ENCODE results near the gene FAM219A.

DNA sequence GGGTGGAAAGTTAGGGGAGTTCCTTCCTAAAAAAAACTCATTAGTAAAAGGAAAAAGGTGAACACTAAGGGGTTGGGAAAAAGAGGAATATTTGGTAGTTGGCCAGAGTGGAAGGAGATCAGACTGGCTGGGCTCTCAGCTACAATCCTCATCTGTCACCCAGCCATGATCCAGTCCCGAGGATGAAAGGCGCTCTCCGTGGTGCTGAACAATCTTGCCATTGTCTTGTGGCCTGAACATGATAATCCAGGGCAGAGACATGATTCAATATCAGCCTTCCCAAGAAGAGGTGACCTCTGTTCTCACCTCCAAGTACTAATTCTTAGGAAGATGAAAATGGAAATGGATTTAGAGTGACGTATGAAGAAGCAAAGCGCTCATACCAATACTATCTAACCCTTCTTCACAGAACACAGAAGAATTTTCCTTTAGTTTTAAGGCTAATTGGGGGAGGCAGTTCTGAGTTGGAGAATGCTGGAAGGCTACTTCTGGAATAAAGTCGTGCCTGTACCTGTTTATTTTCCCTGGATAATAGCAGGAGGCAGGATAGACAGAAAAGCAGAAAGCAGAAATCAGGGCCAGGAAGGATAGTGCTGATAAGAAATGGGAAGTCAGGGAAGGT is 45.0 kb downstream of the FAM219A start:
- TF ChIP-seq POLR2A (IDR thresholded peaks at IDR 0.05), result no peak
- TF ChIP-seq, protein P1, sequence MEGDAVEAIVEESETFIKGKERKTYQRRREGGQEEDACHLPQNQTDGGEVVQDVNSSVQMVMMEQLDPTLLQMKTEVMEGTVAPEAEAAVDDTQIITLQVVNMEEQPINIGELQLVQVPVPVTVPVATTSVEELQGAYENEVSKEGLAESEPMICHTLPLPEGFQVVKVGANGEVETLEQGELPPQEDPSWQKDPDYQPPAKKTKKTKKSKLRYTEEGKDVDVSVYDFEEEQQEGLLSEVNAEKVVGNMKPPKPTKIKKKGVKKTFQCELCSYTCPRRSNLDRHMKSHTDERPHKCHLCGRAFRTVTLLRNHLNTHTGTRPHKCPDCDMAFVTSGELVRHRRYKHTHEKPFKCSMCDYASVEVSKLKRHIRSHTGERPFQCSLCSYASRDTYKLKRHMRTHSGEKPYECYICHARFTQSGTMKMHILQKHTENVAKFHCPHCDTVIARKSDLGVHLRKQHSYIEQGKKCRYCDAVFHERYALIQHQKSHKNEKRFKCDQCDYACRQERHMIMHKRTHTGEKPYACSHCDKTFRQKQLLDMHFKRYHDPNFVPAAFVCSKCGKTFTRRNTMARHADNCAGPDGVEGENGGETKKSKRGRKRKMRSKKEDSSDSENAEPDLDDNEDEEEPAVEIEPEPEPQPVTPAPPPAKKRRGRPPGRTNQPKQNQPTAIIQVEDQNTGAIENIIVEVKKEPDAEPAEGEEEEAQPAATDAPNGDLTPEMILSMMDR (IDR thresholded peaks at IDR 0.05), result no peak

Data from esophagus squamous epithelium (tissue), 4 donors.